Gastroesophageal sphincter (tissue), 3 donors: Measurements from ENCODE around the gene ASPG.

ENCODE experiments used
- CTCF ChIP-seq, 4 experiments: fragments of 200-600 bp in 2 of 4; fragments of 450-650 bp in 2 of 4; sonication (generic) in 1 of 4; IDR thresholded peaks; one replicate each; pipeline ENCODE4 v1.5.1; 2017 to 2019; ENCODE audit warnings: antibody characterized with exemption in 4 of 4, mild to moderate bottlenecking in 2 of 4, moderate library complexity in 2 of 4
- EP300 ChIP-seq: sonication (generic); formaldehyde crosslinking; IDR thresholded peaks from one replicate; pipeline ENCODE4 v1.6.1; 2017; ENCODE audit warnings: antibody characterized with exemption, mild to moderate bottlenecking
- POLR2A ChIP-seq, 2 donors: fragments of 450-650 bp; IDR thresholded peaks; one replicate each; pipeline ENCODE4 v1.6.1; 2017; ENCODE audit warnings: antibody characterized with exemption in 2 of 2, mild to moderate bottlenecking in 2 of 2, moderate library complexity in 1 of 2

GRCh38 chr14:104093366-104094055, 8.0 kb downstream of the ASPG start:
- TF ChIP-seq POLR2A (IDR thresholded peaks at IDR 0.05) (no peak), EP300 (no peak), CTCF (IDR thresholded peaks at IDR 0.05) (no peak)
